ENCODE measurements around the gene CASQ2.

Gene CASQ2

GRCh38 chr1:115658646-115659045 lies 109.9 kb downstream of the CASQ2 start:
- DNase-seq = no peak

GRCh38 chr1:115656461-115657077 lies 111.9 kb downstream of the CASQ2 start:
- no peak for DNase-seq

DNA sequence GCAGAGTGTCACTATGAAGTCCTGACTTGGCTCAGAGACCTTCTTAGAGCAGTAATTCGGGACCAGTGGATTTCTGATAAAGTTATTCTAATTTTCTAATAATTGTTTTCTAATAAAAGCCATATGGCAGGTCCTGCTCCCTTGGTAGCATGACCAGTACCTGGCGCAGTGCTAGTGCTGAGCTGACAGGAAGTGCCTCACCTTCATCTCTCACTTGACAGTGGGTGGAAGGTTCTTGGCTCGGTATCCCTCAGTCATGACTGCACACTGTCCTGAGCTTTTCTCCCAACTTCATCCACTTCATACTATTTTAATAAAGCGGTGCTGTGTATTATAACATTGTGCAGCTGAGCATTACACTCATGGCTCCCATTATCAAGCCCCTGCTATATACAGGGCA lies 112.6 kb downstream of the CASQ2 start:
- no peak for DNase-seq

DNA sequence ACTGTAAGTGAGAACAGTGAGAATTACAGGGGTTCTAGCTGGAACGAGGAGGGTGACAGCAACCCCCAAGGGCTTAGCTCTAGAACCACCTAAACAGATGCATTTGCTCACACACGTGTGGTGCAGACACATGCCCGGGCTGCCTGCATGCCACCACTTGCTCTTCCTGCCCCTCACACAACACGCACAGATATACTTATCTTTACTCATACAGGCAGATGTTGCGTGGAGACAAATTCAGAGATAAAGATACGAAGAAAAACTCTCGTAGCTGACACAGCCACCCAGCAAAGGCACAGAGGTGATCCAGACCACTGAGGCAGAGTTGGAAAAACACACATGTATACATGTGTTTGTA lies 113.2 kb downstream of the CASQ2 start:
- DNase-seq = no peak

DNA sequence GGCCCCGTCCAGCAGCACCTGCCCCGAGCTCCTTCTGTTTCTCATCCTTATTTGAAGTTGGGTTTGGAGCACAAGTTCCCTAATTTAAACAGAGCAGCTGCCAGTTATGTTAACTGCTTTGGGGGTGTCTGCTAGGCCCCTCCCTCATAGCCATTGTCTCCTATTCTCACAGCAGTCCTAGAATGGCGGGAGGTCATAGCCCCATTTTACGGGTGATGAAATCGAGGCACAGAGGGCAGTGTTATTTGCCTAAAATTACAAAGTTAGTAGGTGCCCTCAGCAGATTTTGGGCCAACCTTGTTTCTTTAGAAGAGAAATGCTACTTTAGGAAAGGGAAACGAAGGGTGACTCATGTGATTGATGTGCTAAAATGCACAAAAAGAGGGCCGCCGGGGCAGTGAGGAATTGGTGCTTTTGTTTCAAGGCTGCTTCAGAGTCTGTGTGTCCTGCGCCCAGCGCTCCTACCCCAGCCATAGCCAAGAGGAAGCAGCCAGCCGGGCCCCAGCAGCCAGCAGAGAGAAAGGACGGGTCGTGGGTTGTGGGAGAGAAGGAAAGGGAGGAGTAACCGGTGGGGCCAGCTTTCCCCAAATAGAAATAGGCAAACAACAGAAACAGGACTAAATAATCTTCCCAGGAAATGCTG lies 113.7 kb downstream of the CASQ2 start:
- no peak for DNase-seq

- no peak for DNase-seq
Measured at GRCh38 chr1:115654125-115654524, 114.4 kb downstream of the CASQ2 start.

- no peak for DNase-seq
Measured at GRCh38 chr1:115652236-115652788, 116.2 kb downstream of the CASQ2 start.

- no peak for DNase-seq
Measured at GRCh38 chr1:115651391-115651790, 117.1 kb downstream of the CASQ2 start.

DNA sequence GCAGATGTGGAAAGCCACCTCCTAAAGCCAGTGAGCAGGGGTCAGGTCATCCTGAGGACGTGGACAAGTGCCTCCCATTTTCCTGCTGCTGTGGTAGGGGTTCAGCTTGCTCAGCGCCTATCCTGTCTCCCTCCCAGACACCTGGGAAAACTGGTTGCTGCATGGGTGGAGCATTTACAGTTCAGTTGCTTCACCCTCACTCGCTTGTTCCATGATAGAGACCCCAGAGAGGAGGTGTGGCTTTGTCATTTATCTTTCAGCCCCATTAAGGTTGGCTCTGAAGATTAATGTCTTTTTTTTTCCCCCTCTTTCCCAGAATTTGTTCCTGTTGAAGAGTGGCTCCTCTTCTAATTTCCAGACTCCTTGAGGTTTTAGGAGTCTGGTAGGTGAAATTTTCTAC lies 117.6 kb downstream of the CASQ2 start:
- no peak for DNase-seq
